ENCODE measurements around the gene MAP4. TPM values are rescaled to one million over a fixed set of nuclear protein-coding genes. Genes with fewer than 3 reads are reported as not detected.

Gene MAP4
- total RNA-seq, 1 donor from 2014 or later: 228 TPM

DNA sequence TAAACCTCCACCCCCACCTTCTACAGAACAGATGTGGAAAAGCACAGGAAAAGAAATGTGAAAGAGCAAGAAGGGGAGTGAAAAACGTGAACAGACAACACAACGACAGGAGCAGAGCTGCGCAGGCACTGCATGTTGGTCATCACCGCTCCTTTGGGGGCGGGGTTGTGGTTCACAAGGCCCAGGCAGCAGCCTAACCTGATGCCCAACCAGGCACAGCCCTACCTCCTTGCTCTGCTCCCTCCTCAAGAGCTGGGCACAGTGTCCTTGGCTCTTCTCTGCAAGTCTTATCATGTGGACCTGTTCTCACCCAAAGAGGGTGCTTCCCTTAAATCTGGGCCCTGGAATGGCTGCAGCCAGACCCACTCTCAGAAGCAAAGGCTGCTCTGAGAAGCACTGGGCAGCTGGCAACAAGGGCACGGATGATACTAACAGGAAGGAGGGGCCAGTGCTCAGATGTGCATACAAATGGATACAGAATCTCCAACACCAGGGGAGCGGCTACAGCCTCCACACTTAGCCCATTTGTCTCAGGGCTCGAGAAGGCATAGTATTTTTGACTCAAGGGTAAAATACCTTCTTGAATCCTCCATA, 148.7 kb downstream of the MAP4 start:
- DNase-seq (ENCODE audit: low spot score): no peak

DNA sequence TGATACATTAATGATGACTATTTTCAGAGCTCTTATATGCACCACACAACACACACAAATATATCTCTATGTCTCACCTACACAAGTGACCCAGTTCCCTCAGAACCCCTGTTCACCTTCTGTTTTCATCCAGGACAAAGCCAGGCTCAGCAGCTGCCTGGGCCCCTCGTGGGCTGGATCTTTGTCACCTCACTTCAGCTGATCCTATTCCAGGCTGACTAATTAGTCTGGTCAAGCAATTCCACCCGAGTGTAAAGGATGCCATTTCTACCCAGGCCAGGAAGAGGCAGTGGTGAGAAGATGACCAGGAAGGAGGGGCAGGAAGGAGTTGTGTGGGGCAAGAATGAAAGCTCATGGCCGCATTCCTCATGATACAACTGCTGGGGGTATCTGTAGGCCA, 151.0 kb downstream of the MAP4 start:
- DNase-seq (ENCODE audit: low spot score): no peak

DNA sequence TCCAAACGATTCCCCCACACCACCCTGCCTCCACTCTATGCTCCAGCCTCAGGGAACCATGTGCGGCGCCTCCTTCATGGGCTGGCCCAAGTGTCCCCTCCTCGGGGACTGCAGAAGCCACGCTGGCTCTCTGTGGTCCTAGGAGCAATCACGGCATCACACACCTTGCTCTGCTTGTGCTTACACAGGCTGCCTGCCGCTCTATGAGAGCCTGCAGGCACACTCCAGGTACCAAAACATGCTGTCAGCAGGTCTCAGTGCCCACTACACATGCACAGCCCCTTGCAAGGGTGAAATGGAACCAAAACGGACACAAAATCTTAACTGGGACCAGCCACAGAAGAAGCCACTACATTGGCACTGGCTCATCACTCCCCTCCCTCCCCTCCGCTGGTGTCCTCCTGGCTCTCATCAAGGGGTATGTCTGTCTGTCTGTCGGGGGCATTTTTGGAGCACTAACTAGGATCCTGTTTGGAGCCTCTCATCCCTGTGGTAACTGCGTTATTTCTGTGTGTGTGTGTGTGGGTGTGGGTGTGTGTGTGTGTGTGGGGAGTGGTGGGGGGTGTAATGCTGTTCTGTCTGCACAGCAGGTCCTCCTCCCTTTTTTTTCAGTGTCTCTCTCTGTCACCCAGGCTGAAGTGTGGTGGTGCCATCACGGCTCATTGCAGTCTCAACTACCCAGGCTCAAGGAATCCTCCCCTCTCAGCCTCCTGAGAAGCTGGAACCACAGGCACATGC, 152.7 kb downstream of the MAP4 start:
- DNase-seq (ENCODE audit: low spot score): no peak

DNA sequence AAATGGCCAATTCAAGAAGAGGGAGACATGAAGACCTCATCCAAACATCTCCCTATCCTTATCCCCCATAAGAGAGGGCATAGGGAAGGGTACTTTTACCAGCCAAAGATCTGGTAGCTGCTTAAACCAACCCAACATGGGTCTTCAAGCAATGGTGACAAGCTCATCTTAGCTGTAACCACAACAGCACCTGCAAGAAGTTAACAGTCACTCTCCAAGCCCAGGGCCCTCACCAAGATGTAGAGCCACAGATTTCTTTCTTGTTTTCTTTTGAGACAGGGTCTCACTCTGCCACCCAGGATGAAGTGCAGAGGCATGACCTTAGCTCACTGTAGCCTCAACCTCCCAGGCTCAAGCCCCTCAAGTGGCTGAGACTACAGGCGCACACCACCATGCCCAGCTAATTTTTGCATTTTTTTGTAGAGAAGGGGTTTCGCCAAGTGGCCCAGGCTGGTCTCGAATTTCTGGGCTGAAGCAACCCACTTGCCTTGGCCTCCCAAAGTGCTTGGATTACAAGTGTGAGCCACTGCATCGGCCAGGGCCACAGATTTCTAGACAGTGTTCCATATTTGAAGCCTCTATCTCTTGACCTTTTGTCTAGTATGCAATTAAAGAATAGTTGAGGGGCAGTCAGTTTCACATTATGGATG, 156.1 kb downstream of the MAP4 start:
- no peak for DNase-seq (ENCODE audit: low spot score)

DNA sequence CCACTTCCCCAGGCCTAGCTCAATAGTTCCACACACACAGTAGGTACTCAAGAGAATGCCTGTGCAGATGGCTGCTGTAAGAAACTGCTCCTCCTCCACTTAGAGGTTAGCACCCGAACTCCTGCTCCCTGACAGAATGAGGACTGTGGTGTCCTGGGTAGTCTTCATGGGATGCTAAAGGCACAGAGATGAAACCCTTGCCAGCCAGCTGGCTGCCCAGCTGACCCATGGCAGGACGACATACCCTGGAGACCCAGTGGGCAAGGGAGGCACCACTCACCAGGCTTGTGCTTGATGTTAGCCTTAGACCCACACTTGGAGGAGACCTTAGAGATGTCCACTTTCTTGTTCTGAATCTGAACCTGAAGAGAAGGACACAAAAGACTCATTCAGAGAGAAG, 159.1 kb downstream of the MAP4 start:
- DNase-seq (ENCODE audit: low spot score): no peak

DNA sequence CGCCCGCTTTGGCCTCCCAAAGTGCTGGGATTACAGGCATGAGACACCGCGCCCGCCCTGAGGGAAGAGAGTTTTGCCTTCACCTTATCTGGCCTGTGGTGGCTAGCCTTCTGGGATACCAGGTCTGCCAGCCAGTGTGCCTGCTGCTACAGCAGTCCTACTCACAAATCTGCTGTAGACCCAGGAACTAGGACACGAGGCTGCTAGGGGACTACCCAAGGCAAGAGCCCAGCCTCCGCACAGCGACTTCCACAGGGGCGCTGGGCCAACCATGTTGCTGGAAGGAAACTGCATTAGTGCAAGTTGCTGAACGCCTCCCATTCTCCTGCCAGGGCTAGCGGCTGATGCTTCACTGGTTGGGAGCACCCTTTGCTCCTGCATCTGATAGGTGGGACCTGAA, 159.5 kb downstream of the MAP4 start:
- DNase-seq (ENCODE audit: low spot score): no peak

DNA sequence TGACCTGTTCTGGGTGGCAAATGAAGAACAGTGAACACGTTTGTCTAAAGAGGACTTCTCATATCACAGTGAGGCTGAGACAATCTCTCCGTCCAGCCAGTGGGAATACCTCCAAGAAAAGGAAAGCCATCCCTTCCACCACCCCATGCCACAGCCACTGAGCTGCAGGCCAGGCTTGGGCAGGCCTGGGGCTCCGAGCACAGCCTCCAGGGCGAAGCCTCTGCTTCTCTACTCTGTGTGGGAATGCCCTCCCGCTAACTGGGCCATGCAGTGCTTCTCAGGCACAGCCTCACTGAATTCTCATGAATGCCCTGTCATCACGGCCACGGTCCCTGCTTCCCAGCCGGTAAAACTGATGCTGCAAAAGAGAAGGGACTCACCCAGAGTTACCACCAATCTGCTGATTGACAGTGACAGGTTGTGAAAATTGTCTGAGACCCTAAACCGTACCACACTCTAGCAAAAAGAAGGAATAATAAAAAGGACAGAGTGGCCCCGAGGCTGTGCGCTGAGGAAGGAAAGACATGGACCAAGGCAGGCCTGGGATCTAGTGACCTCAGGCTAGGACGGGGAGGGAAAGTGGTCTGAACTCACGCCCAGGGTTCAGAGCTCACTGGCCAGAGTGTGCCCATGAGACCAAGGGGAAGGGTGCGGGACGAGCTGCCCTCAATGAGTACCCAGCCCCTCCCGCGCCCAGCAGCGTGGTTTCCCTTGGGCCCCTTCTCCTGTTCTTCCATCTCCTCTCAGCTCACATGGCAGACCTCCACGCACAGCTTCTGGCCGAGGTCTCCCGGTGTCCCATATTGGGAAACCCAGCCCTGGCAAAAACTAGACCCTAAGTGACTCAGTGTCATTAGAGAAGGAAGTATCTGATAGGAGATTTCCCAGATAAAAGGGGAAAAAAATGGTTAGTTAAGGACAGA, 160.5 kb downstream of the MAP4 start:
- DNase-seq (ENCODE audit: low spot score): no peak

DNA sequence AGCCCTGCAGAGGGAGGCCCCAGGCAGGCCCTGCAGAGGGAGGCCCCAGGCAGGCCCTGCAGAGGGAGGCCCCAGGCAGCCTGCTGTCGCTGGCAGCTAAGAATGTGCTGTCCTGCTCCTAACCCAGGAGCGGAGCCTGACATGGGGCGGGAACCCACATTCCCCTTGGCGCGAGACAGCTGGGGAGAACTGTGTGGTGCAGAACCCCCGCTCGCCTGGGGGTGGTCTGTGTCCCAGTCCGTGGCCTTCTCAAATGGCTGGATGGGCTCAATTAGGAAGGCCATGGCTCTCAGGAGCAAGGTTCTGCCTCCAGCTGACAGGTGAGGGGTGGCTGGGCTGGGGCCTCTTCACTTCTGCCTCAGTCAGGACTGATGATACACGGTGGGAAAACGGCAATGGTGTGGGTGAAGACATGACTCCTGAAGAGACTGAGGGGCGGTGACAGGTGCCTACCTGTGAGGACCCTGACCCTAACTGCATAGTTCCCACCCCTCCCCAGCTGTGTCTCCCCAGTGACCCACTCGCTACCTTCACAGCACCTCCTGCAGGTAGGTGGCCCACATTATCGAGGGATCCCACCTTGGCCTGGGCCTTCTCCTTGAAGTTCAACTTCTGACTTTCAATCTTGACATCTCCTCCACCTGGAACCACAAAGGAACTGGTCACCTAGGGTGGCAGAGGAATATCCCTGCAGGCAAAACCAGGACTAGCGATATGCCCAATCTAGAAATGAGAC, 161.3 kb downstream of the MAP4 start:
- no peak for DNase-seq (ENCODE audit: low spot score)

DNA sequence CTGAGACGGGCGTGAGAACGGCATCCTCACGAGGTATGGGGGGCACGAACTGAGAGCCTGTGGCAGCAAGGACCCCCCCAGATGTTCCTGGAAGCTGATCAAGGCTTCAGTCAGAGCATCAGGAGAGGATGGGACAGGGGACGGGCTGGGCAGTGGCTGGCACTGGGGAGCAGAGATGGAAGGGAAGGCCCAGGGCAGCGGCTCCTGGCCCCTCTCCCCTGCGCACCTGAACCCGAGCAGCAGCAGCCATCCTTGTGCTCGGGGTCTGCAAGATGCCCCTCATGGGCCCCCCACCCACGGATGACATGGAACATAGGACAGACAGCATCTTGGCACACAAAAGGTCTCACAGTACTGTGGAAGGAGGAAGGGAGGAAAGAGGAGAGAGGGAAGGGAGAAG, 161.9 kb downstream of the MAP4 start:
- no peak for DNase-seq (ENCODE audit: low spot score)

DNA sequence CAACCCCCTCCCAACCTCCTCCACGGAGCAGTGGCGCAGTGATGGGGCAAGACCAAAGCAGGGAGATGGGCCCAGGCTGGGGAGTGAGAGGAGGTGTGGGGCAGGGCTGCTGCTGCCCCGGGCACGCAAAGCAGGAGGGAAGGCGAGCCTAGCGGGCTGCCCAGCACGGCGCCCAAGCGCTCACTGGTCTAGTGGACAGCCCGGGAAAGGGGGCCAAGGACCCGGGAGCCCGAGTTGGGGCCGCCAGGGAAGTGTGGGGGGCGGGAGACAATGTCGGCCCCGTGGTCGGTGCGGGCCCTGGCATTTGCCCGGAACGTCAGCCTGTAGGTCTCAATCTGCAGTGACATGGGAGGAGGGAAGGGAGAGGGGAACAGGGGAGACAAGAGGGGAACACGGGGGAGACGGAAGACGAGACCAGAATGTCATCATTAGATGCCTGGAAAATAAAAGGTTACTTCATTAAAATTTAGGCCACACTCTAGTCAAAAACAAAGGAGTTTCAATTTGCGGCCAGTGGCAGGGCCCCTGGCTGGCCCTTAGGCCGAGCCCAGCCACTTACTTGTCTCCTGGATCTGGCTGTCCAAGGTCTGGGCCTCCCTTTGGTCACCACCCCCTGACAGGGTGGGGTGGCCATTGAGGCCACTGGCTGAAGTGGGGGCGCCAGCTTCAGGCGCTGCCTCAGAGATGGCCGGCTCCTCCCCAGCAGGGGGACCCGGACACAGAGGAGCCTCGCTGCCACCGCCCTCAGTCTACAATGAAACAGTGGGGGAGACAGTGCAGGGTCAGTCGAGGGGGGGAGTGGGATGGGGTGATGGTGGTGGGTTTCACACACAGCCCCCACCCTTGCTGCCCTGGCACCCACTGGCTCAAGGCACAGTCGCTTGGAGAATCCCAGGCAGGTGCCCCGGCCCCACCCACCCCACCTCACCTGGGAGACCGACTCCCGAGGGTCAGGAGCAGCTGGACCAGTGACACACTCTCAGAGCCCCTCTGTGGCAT, 163.3 kb downstream of the MAP4 start:
- DNase-seq (ENCODE audit: low spot score): no peak

DNA sequence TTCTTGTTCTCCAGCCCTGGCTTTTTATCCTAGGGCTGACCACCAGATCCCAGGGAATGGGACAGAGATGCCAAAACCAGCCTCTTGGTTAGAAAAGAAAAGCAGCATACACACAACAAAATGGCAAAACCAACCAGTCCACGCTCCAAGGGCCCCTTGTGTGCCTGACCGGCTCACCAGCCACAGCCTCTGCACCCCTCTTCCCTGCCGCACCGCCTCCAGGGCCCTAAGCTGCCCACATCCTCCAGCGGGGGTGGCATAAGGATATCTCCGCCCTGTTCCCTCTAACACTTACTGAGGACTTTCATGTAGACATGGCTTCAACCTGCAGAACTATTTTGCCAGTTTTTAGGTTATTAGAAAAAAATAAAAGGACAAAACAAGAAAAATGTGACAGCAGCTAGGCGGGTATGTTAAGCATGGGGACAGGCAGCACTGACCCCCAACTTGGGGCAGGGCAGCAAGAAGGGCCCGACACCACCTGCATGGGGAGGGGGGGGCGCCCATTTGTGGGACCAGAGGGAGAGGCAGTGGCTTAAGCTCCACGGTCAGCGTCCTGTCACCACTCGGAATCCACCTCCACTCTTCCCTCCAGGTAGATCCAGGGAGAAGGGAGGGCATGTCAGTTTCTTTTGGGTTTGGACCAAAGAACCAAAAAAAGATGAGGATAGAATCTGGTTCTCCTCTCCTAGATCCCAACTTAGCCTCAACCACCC, 164.2 kb downstream of the MAP4 start:
- DNase-seq (ENCODE audit: low spot score): no peak

DNA sequence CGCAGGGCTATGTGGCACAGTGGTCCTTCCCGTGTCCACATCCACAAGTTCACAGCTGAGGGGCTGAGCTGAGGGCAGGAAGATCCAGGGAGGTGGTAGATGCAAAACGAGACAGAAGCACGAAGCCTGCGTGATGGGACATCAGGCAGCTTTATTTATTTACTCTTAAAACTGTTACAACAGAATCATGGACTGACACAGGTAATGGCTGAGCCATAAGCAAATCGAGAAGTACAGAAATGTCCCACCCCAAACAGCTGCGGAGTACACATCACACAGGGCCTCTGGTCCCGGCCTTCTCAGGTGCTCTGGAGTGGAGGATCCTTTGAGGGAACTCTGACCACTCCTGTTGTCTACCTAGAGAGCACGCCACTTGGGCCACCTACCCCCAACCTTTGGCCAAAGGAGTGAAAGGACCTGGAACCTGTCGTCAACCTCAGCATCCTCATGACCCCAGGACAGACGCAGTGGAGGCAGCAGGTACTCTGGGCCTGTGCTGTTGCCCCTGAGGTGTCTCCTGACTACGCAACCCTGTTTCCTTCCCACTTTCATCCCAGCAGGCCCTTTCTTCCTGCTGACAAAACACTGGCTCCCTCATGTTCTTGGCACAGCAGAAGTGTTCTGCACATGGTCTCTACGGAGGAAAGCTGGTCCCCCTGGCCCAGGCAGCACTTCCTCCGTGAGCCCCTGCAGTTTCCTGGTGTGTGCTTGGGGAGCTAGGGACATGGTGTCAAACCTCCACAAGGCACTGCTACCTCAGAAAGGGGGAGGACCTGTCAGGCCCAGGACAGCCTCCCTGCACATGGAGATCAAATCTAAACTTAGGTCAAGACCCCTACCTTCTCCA, 165.4 kb downstream of the MAP4 start:
- DNase-seq (ENCODE audit: low spot score): no peak

DNA sequence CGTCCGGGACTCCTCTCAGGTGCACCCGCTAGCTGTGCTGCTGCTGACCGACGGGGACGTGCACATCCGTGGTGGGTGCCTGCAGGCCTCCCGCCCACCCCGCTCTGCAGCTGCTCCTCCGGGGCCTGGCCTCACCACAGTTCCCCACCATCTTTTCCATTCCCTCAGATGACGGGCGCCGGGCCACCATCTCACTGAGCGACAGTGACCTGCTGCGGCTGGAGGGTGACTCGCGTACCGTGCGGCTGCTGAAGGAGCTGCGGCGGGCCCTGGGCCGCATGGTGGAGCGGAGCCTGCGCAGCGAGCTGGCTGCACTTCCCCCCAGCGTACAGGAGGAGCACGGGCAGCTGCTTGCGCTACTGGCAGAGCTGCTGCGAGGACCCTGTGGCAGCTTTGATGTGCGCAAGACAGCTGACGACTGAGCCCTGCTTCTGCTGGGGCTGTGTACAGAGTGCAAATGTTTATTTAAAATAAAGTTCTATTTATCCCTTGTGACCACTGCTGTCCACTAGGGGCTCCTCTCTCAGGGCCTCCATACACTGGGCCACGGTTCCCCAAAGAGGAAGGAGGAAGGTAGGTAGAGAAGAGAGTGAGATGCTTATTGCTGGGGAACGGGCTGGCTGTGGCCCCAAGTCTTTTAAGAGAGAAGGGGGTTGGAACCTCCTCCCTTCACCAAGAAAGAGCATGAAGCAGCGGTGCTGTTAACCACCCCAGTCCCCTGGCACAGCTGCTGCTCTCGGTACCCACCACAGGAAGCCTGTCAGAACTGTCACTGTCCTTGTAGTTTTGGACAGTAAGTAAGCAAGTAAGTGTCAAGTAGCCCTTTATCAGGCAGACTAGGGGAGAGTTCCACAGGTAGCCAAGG, 166.3 kb downstream of the MAP4 start:
- no peak for DNase-seq (ENCODE audit: low spot score)

DNA sequence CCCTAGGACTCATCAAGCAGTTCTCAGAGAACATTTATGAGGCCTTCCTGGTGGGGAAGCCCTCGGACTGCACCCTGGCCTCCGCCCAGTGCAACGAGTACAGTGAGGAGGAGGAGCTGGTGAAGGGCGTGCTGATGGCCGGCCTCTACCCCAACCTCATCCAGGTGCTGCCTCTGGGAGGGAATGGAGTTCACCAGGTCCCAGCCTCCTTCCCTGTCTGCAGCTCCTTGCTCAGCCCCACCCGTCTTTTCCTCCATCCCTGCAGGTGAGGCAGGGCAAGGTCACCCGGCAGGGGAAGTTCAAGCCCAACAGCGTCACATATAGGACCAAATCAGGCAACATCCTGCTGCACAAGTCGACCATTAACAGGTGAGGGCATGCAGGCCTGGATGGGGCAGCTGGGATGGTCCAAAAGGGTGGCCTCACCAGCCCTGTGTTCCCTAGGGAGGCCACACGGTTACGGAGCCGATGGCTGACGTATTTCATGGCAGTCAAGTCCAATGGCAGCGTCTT, 167.0 kb downstream of the MAP4 start:
- DNase-seq (ENCODE audit: low spot score): no peak

DNA sequence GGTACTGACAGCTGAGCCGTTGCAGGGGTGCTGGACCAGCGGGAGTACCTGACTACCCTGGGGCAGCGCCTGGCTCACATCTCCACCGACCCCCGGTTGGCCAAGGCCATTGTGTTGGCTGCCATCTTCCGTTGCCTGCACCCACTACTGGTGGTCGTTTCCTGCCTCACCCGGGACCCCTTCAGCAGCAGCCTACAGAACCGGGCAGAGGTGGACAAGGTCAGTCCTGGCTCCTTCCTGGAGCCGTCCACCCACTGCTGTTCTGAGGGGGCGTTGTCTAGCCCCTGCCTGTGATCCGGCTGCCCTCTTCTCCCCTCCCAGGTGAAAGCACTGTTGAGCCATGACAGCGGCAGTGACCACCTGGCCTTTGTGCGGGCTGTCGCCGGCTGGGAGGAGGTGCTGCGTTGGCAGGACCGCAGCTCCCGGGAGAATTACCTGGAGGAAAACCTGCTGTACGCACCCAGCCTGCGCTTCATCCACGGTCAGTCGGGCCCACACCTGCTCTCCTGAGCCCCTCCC, 167.6 kb downstream of the MAP4 start:
- DNase-seq (ENCODE audit: low spot score): no peak

DNA sequence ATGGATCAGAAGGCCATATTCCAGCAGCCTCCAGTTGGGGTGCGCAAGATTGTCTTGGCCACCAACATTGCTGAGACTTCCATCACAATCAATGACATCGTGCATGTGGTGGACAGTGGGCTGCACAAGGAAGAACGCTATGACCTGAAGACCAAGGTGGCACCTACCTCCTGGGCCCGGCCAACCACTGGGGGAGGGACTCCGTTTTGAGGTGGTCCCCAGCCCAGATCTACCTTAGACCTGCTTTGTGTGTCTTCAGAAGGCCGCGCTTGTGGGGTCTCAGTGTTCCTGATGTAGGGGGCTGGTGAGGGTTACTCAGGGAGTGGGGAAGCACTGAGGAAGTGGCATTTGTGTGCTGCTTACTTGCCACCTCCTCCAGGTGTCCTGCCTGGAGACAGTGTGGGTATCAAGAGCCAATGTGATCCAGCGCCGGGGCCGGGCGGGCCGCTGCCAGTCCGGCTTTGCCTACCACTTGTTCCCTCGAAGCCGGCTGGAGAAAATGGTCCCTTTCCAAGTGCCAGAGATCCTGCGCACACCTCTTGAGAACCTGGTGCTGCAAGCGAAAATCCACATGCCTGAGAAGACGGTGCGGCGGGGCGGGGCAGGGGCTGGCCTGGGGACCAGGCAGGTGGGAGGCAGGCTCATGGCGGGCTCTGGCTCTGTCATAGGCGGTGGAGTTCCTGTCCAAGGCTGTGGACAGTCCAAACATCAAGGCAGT, 168.3 kb downstream of the MAP4 start:
- DNase-seq (ENCODE audit: low spot score): no peak

DNA sequence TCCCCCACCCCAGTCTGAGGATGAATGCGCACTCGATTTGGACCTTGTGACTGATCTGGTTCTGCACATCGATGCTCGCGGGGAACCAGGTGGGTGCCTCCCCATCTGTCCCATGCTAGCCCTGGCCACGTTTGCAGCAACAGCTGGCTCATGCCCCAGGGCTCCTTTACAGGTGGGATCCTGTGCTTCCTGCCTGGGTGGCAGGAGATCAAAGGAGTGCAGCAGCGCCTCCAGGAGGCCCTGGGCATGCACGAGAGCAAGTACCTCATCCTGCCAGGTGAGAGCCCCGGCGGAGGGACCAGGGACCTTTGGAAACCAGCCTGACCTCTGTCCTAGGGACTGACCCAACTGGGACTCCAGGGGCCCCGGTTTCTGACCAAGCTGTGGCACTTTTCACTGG, 169.0 kb downstream of the MAP4 start:
- no peak for DNase-seq (ENCODE audit: low spot score)

Data from mucosa of gallbladder (tissue), 1 donor.